HTERT RPE-1 (cell line): Measurements from ENCODE around the gene KIAA1586.
"Not testable (repeated sequence)": the region's sequence is repeated elsewhere in the genome, so short reads cannot be mapped to it uniquely, and the experiment has no call there.

Source experiments
- in situ Hi-C: fragments of 300-500 bp; cut with MboI; formaldehyde crosslinking; loops from 4 replicates; pipeline ENCODE4 v1.14.3; 2020; ENCODE audit warnings: low sequenced_read_pairs

The KIAA1586 gene, protein sequence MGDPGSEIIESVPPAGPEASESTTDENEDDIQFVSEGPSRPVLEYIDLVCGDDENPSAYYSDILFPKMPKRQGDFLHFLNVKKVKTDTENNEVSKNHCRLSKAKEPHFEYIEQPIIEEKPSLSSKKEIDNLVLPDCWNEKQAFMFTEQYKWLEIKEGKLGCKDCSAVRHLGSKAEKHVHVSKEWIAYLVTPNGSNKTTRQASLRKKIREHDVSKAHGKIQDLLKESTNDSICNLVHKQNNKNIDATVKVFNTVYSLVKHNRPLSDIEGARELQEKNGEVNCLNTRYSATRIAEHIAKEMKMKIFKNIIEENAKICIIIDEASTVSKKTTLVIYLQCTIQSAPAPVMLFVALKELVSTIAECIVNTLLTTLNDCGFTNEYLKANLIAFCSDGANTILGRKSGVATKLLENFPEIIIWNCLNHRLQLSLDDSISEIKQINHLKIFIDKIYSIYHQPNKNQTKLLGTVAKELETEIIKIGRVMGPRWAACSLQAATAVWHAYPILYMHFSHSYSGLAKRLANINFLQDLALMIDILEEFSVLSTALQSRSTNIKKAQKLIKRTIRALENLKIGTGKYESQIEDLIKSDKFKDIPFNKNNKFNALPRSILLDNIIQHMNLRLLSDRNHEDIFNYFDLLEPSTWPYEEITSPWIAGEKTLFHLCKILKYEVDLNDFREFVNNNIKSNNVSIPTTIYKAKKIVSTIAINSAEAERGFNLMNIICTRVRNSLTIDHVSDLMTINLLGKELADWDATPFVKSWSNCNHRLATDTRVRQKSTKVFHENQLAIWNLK

DNA sequence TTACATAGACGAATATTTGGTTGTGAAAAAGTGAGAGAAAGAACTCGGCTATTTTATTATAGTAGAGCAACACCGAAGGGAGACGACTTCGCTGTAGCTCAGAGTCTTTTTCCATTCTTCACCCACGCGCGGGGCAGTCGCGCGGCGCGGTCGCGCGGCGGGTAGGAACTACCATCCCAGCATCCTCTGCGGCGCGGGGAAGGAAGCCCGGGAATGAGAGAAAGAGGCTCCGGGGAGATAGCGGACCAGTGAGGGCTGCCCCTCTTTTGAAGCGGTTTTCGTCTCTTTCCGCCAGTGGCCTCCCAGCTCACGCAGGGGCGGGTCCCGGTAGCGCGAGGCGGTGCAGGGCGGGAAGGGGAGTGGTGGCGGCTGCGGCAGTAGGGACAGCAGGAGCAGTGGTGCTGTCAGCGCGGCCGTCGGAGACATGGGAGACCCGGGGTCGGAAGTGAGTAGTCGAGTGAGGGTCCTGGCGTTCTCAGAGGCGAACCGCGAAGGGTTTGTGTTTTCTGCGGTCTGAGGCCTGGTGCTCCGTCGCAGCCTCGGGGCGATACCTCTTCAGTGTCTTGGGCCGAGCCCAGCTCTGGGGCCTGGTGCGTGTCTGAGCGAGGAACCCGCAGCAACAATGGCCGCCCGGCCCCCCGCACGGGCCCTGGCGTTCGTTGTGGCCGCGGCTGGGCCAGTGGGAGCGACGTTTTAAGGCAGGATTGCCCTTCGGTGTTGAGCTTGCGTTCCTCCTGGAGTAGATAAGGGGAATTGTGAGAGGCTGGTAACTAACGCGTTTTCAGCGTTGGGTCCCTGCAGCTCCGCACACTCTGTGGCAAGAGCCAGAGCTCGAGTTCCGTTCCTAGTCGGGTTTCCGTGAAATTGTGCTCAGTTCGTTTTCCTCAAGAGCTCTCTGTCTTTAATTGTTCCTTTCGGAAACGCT, at the start of gene KIAA1586:
Gene KIAA1586, plus strand, starts transcription at position 362 of the 925 bp plus-strand sequence. Its CDS starts 63 bp downstream, at position 425.
- in situ Hi-C loops: not testable (repeated sequence)

DNA sequence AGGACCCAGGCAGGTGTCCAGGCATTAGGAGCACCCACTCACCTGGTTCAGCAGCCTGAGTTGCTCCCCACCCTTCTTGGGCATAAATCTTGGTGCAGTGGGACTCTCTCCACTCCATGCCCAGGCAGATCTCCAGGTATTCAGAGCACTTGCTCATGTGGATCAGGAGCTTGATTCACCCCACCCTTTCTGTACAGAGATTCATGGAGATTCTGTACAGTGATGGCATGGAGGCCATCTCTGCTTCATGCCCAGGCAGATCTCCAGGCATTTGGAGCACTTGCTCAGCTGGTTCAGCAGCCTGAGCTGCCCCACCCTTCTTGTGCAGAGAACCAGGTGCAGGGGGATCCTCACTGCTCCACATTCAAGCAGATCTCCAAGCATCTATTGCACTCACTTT, 47.4 kb upstream of the KIAA1586 start:
- in situ Hi-C loops: no loop called here

DNA sequence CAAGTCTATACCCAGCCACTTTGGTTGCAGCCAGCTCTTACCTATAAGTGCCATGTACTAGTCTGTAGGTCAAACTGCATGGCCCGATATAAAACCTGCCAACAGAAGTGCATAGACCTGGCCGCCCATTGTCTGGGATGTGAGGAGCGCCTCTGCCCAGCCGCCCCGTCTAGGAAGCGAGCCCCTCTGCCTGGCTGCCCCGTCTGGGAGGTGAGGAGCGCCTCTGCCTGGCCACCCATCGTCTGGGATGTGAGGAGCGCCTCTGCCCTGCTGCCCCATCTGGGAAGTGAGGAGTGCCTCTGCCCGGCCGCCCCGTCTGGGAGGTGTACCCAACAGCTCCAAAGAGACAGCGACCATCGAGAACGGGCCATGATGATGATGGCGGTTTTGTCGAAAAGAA, 46.7 kb upstream of the KIAA1586 start:
- in situ Hi-C loops: not testable (repeated sequence)

DNA sequence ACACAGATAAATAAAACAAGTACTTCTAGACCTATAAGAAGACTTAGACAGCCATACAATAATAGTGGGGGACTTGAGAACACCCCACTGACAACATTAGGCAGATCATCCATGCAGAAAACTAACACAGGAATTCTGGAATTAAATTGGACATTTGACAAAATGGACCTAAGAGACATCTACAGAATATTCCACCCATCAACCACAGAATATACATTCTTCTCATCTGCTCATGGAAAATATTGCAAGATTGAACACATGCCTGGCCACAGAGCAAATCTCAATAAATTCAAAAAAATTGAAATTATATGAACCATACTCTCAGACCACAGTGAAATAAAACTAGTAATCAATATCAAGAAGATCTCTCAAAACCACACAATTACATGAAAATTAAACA, 44.3 kb upstream of the KIAA1586 start:
- in situ Hi-C loops: no loop called here

DNA sequence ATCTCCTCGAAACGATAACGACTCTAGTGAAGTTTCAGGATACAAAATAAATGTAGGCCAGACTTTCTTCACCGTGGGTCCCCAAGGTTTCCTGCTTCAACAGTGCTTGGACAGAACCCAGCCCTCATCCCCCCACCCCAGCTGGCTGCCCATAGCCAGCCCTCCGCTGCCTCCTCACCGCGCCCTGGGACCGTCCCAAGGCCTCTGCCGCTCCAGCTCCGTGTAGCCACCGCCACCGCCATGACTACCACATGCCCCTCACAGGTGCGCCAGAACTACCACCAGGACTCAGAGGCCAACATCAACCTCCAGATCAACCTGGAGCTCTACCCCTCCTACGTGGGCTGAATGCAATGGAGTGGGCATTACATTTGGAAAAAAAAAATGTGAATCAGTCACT, 42.2 kb upstream of the KIAA1586 start:
- in situ Hi-C loops: no loop called here

DNA sequence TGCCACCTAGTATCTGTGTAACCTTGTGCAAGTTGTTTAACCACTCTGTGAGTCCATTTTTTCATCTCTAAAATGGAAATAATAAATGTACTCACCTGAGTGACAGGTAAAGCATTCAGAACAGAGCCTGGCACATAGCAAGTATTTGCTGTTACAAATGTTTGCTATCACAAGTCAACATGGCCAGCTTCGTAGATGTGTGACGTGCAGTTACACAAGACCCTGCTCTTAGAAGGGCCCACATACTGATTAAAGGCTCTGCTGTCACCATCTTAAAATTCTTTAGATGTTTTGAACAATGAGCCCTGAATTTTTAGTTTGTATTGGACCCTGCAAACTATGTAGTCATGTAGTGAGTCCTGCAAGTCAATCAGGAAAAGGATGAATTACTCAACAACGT, 40.4 kb upstream of the KIAA1586 start:
- in situ Hi-C loops: no loop called here

DNA sequence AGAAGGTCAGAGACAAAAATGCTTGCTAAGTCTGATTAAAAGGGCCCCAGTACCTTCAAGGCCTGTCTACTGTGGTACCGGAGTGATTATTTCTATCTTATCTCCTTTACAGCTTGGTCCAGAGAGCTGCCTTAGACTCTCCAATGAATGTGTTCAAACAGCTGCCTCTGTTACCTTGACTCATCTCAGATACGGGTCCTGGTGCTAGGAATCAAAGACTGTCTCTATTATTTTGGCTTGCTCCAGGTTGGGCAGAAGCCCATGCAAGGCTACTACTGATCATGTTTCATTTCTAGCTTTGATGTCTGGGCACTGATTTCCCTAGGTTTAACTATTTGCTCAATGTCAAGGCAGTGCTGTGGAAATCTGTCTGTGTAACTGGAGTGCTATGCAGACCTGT, 38.4 kb upstream of the KIAA1586 start:
- in situ Hi-C loops: not testable (repeated sequence)

DNA sequence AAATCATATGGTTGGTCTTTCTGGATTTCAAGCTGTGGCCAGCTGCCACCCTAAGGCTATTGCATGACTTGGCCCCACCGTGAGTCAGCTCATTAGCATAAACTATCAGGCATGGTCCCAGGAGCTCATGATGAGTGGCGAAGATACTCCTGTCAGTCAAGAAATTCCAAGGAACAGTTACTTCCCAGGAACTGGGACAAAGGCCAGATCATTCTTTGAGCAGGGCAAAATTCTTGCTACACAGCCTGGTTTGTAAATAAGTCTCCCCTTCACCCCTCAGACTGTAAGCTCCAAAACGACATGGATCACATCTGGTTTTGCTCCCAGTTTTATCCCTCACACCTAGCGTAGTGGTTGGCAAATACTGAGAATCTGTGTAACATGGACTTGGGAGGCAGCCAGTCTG, 33.0 kb upstream of the KIAA1586 start:
- in situ Hi-C loops: no loop called here

DNA sequence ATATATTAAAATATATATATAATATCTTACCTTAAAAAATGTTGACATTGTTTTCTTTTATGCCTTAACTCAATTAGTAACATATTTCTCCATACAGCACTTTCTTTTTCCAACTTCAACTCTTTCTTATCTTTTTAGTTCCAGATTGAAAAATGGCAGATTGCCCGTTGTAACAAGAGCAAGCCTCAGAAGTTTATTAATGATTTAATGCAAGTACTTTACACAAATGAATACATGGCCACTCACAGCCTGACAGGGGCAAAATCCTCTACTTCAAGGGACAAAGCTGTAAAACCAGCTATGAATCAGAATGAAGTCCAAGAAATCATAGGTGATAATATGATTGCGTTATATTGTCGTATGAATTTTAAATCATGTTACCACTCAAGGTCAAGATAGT, 29.4 kb upstream of the KIAA1586 start:
- in situ Hi-C loops: no loop called here

DNA sequence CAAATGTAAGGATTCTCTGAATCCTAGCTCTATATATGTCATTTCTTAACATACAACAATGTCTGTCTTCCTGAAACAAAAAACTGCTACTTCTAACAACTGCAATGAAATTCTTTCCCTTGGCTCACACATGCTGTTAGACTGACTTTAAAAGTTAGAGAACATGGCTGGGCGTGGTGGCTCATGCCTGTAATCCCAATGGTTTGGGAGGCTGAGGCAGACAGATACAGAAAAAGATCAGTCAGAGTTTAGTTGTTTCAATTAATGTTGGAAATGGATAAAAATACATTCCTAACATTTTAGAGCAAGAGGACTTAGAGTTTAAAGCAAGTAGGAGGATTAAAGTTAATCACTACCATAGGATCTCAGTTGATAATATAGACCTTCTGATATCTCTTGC, 28.7 kb upstream of the KIAA1586 start:
- in situ Hi-C loops: no loop called here

DNA sequence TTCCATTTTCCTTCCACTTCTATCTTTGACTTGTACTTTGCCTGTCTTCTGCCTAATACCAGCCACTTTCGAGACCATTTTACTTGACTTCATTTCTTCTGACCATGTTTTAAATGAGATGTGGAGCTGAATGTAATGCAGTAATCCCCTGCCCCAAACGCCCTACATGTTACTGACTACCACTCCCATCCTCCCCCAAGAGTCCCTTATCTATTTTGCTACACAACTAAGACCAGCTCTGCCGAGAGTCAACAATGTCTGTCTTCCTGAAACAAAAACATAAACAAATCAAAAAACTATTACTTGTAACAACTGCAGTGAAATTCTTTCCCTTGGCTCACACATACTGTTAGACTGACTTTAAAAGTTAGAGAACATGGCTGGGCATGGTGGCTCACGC, 27.1 kb upstream of the KIAA1586 start:
- in situ Hi-C loops: no loop called here

DNA sequence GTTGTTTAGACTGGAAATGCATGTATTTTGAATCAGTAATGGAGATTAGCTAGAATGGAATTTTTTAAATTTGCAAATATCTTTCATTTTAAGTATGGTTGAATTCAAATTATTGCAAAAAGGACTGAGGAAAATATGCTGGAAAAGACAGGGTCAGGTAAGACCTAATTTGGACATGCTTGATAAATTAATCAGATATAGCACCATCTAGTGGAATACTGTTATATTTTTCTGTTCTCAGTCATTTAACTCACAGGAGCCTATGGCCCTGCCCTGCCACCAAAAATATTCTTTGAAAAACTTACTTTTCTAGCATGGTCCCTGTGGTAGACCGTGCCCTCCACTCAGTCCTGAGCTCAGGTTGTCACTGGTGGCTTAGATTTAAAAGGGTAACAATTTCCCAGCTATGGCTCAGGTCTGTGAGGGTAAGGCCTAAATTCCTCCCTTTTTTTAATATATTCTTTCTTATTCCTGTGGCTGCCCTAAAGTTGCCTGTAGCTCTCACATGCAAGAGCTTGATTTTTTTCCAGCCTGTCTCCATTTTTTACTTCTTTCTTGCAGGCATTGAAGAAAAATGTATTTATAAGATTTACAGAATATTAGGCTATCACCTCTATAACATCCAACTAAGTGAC, 25.3 kb upstream of the KIAA1586 start:
- in situ Hi-C loops: no loop called here

DNA sequence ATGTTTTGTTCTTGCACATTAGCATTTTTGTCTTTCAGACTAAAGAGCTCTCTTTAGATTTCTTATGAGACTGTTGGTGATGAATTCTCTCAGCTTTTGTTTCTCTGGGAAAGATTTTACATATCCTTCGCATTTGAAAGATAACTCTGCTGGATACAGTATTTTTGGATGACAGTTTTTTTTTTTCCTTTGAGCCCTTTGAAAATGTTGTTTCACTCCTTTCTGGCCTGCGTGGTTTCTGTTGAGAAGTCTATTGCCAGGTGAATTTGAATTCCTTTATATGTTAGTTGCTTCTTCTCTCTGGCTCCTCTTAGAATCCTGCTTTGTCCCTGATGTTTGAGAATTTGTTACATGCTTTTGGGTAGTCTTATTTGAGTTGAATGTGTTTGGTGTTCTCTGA, 22.2 kb upstream of the KIAA1586 start:
- in situ Hi-C loops: no loop called here

DNA sequence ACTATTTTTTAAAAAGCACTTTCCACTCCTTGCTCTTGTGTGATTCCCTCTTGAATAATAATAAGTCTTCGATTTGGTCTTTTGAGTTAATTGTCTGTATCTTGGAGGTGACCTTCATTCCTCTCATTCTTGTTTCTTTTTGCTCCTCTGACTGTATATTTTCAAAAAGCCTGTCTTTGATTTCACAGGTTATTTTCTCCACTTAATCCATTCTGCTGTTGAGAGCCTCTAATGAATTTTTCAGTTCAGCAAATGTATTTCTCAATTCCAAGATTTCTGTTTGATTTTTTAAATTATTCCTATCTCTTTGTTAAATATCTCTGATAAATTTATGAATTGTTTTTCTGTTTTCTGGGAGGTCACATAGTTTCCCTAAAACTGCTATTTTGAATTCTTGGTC, 21.7 kb upstream of the KIAA1586 start:
- in situ Hi-C loops: no loop called here

DNA sequence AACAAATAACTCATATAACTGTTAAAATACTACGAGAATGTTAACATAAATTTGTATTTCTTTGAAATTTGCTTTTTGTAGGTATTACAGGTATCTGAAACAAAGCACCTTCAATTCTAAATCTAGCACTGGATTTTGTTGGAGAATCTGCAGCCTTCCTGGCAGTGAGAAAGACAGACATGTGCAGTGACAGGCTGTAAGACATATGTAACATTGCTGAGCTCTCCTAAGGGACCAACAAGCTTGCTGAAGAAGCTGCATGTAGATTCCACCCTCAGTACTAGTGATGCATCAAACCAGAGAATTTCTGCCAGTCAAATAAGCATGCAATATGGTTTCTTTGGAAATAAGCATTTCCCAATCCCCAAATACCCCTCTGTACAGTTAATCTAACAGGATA, 20.5 kb upstream of the KIAA1586 start:
- in situ Hi-C loops: no loop called here

DNA sequence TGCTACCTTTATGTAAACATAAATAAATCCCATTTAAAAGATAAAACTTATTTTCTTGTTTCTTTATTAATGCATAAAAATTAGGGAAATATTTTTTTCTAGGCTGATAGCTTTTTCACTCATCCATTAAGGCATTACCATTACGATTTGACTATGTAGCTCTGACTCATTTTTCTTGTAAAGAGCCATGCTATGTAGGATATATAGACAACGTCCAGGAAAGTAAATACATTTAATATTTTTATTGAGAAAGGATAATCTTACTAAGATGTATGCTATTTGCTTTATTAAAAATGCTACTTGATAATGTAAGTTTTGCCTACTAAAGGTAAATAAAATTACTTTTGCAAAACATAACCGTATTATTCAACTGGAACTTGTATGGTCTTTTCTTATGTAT, 19.2 kb upstream of the KIAA1586 start:
- in situ Hi-C loops: no loop called here

DNA sequence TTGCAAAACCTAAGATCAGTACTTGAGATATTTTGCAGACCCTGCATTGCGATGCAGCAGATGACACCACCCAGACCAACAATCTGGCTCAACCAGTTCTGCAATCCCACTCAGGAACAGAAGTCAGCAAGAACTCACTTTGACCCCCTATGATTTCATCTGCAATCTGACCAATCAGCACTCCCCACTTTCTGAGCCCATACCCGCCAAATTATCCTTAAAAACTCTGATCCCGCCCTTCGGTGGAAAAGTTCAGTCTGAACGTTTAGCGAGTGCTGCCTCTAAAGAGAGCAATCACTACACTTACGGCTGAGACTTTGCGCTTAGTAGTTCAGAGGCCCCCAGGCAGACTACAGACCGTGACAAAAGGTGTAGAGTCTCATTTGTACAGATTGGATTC, 17.3 kb upstream of the KIAA1586 start:
- in situ Hi-C loops: no loop called here

DNA sequence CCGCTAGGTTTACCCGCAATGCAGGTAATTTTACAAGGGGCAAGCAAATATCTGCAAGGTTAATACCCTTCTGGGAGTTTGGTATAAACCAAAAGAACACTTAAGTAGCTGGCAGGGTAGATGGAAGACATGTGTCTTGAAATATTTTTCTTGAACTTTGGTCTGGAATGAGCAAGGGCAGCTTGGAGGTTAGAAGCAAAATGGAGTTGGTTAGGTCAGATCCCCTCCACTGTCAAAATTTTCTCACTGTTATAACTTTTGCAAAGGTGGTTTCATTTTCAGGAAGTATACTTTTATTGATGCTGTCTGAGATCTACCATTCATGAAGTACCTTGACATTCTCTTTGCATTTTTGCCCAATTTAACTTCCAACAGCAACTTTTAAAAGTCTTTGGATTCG, 13.3 kb upstream of the KIAA1586 start:
- in situ Hi-C loops: no loop called here

DNA sequence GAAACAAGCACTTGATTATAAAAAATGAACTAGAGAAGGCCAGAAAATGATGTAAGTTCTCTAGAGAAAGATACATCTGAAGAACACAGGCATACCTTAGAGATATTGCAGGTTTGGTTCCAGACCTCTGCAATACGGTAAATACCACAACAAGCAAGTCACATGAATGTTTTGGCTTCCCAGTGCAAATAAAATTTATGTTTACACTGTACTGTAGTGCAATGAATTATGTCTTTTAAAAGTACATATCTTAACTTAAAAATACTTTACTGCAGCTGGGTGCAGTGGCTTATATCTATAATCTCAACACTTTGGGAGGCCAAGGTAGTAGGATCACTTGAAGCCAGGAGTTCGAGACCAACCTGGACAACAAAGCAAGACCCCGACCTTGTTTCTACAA, 10.9 kb upstream of the KIAA1586 start:
- in situ Hi-C loops: no loop called here

DNA sequence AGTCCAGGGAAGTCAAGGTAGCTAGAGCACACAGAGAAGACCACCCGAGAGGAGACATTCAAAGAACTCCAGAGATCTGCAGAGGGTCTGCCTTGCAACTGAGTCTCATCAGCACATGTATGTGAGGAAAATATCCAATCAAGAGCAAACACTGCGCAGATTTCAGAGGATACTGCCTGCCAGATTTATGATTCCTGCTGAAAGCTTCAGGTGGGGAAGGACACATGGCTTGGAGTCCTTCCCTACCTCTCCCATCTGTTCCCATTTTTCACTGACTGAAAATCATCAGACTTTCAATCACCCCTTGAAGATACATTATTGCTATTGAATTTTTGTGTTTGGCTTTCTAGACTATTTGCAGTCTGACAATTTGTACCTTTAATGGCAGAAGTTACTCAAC, 7.6 kb upstream of the KIAA1586 start:
- in situ Hi-C loops: no loop called here

DNA sequence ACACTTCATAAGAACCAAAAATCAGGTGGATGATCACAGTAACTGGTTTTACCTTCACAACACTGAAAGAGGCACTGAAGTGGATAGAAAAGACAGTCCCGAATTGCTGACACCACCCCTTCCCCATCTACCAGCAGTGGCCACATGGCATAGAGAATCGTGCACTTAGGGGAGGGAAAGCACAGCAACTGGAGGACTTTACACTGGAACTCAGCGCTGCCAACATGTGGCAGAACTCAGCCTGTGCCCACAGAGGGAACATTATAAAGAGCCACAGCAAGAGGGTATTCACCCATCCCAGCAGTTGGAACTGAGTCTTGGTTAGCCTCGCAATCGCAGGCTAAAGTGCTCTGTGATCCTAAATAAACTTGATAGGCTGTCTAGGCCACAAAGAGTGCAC, 6.5 kb upstream of the KIAA1586 start:
- in situ Hi-C loops: no loop called here
